Mesodermal cell (in vitro differentiated cells): Measurements from ENCODE around the gene COMTD1.

Experiments
- H3K27ac ChIP-seq: 2 replicates; pipeline ENCODE4 v1.7.0; 2013; ENCODE audit warnings: mild to moderate bottlenecking, low read depth, low read length, moderate library complexity; ENCODE audit not compliant: severe bottlenecking
- H3K36me3 ChIP-seq: 2 replicates; pipeline ENCODE4 v1.7.1; 2013; ENCODE audit warnings: mild to moderate bottlenecking, low read length, moderate library complexity; ENCODE audit not compliant: control insufficient read depth, insufficient read depth
- H3K4me1 ChIP-seq: one replicate; pipeline ENCODE4 v1.7.1; 2013; ENCODE audit warnings: mild to moderate bottlenecking, low read length; ENCODE audit not compliant: insufficient read depth, control insufficient read depth, poor library complexity, severe bottlenecking
- H3K4me3 ChIP-seq: 2 replicates; pipeline ENCODE4 v1.7.0; 2013; ENCODE audit warnings: low read length, control low read depth, mild to moderate bottlenecking; ENCODE audit not compliant: insufficient read depth, poor library complexity, severe bottlenecking; ENCODE audit errors: extremely low read depth
- H3K9me3 ChIP-seq: 2 replicates; pipeline ENCODE4 v1.7.1; 2013; ENCODE audit warnings: mild to moderate bottlenecking, low read length, moderate library complexity; ENCODE audit not compliant: control insufficient read depth
- WGBS, 2 experiments: methylation state at CpG; one replicate each; pipeline ENCODE4 v1.1.5; 2013; ENCODE audit warnings: missing lambda C conversion rate in 2 of 2; ENCODE audit not compliant: insufficient coverage in 2 of 2; 5-methylcytosine and 5-hydroxymethylcytosine counted together

COMTD1 gene

GRCh38 chr10:75244487-75245353 is 9.0 kb upstream of the COMTD1 start:
- no peaks in the 10 kb centered on the region for H3K9me3 ChIP-seq
- no peak overlapping the region for H3K4me3 ChIP-seq
- no peaks in the 10 kb centered on the region for H3K4me1 ChIP-seq
- WGBS, 2 experiments = 78 to 96% methylated on average over 4 to 8 of the region's 8 CpGs
- no peaks in the 10 kb centered on the region for H3K36me3 ChIP-seq
- H3K27ac ChIP-seq = no peak overlapping the region

- 92 to 94% methylated on average over 9 to 10 of the region's 10 CpGs for WGBS, 2 experiments
- H3K27ac ChIP-seq = no peak overlapping the region
- H3K36me3 ChIP-seq = no peaks in the 10 kb centered on the region
- no peaks in the 10 kb centered on the region for H3K9me3 ChIP-seq
- no peak overlapping the region for H3K4me3 ChIP-seq
- no peaks in the 10 kb centered on the region for H3K4me1 ChIP-seq
Observed at GRCh38 chr10:75243426-75243825, 7.7 kb upstream of the COMTD1 start.

GRCh38 chr10:75240329-75241076 is 4.7 kb upstream of the COMTD1 start:
- Histone ChIP-seq H3K4me1 (no peaks in the 10 kb centered on the region), H3K9me3 (no peaks in the 10 kb centered on the region), H3K36me3 (no peaks in the 10 kb centered on the region), H3K4me3 (no peak overlapping the region), H3K27ac (no peak overlapping the region)
- 90 to 97% methylated on average over 11 of the region's 12 CpGs for WGBS, 2 experiments

GRCh38 chr10:75239096-75239790 is 3.5 kb upstream of the COMTD1 start:
- Histone ChIP-seq H3K9me3 (no peaks in the 10 kb centered on the region), H3K27ac (no peak overlapping the region), H3K36me3 (no peaks in the 10 kb centered on the region), H3K4me1 (no peaks in the 10 kb centered on the region), H3K4me3 (no peak overlapping the region)
- 85 to 94% methylated on average over 5 to 6 of the region's 11 CpGs for WGBS, 2 experiments

- WGBS, 2 experiments = 95% methylated on average over 28 to 31 of the region's 37 CpGs
- Histone ChIP-seq H3K27ac (no peak overlapping the region), H3K36me3 (no peaks in the 10 kb centered on the region), H3K4me3 (no peak overlapping the region), H3K9me3 (no peaks in the 10 kb centered on the region), H3K4me1 (no peaks in the 10 kb centered on the region)
Observed at GRCh38 chr10:75238182-75239095, 2.7 kb upstream of the COMTD1 start.

GRCh38 chr10:75236178-75236825 is 545 bp upstream of the COMTD1 start:
- 61 to 72% methylated on average over 6 to 10 of the region's 12 CpGs for WGBS, 2 experiments
- H3K27ac ChIP-seq = no peak overlapping the region
- peaks cover 19% of the 10 kb centered on the region for H3K36me3 ChIP-seq
- no peak overlapping the region for H3K4me3 ChIP-seq
- H3K9me3 ChIP-seq = no peaks in the 10 kb centered on the region
- no peaks in the 10 kb centered on the region for H3K4me1 ChIP-seq

GRCh38 chr10:75234683-75235374 is 928 bp downstream of the COMTD1 start:
- 1% methylated on average over 46 to 61 of the region's 62 CpGs for whole genome bisulfite sequencing, 2 experiments
- Histone ChIP-seq H3K4me1 (peaks cover 5% of the 10 kb centered on the region), H3K36me3 (peaks cover 27% of the 10 kb centered on the region), H3K27ac (no peak overlapping the region), H3K4me3 (peak overlapping the region; percentile 51), H3K9me3 (no peaks in the 10 kb centered on the region)

- Histone ChIP-seq H3K4me3 (peak overlapping the region; percentile 51), H3K4me1 (peaks cover 11% of the 10 kb centered on the region), H3K36me3 (peaks cover 29% of the 10 kb centered on the region), H3K27ac (peak overlapping the region; percentile 72), H3K9me3 (no peaks in the 10 kb centered on the region)
- WGBS, 2 experiments = 4 to 9% methylated on average over 31 to 37 of the region's 48 CpGs
Observed at GRCh38 chr10:75234017-75234682, 1.6 kb downstream of the COMTD1 start.

GRCh38 chr10:75233444-75234016 is 2.2 kb downstream of the COMTD1 start:
- Histone ChIP-seq H3K4me3 (peak overlapping the region; percentile 8), H3K27ac (peak overlapping the region; percentile 72), H3K4me1 (peaks cover 17% of the 10 kb centered on the region), H3K9me3 (no peaks in the 10 kb centered on the region), H3K36me3 (peaks cover 35% of the 10 kb centered on the region)
- WGBS, 2 experiments = 54 to 65% methylated on average over 12 to 14 of the region's 14 CpGs
